Measurements from ENCODE around the gene CDYL2. TPM values are rescaled to one million over a fixed set of nuclear protein-coding genes. Genes with fewer than 3 reads are reported as not detected.

Gene CDYL2
- total RNA-seq, 5 donors from 2014 or later (not counting 1 experiment from before 2014, with no cell fraction given): 15.4 to 45.4 (median 32.1) TPM

DNA sequence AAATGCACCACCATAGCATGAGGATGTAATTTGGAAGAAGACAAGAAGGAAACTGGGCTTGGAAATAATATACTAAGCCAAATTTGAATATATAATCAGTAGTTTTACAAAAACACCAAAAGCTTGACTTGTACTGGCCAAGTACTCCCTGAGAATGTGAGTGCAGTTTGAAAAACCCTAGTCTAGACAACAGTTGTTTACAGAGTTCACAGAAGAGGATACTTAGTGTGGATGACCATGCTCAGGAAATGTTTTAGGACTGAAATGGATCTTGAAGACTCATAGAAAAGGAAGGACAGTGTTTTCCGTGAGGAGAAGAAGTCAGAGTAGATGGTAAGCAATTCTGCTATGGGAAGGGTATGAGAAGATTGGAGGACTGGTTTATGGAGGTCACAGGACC, 1.9 kb upstream of the CDYL2 start:
- no peaks in the 10 kb centered on the region for H3K36me3 Mint-ChIP-seq
- POLR2A ChIA-PET: no interaction called here
- Histone ChIP-seq H3K27ac (ENCODE audit: low read length) (no peak overlapping the region), H3K36me3 (ENCODE audit: control insufficient read depth in 2 of 2, extremely low read depth in 1 of 2, insufficient read depth in 1 of 2, low read length in 1 of 2) (no peaks in the 10 kb centered on the region), H3K4me1 (ENCODE audit: control insufficient read depth in 1 of 2, extremely low read depth in 1 of 2, insufficient read depth in 2 of 2, low read length in 2 of 2) (peaks cover 3 to 12% of the 10 kb centered on the region in 2 experiments), H3K4me3 (ENCODE audit: control insufficient read depth in 1 of 2, extremely low read depth in 1 of 2, low read length in 1 of 2) (no peak overlapping the region), H3K9me3 (no peaks in the 10 kb centered on the region), H3K27me3 (replicated peaks in 1 of 2; ENCODE audit: control insufficient read depth in 2 of 2, extremely low read depth in 1 of 2, insufficient read depth in 2 of 2, low read length in 1 of 2) (peaks cover 0 to 4% of the 10 kb centered on the region in 2 experiments)
- no peak for ATAC-seq (replicated peaks in 1 of 4)
- H3K9me3 Mint-ChIP-seq: peaks cover 0 to 5% (median 0%) of the 10 kb centered on the region in 3 donors
- peak overlapping the region; percentile 73 to 75 for H3K27ac Mint-ChIP-seq
- peak overlapping the region; percentile 2 to 50 (median 47) for H3K4me3 Mint-ChIP-seq
- H3K27me3 Mint-ChIP-seq: no peaks in the 10 kb centered on the region
- 100% methylated on average over 1 of the region's 1 CpG for WGBS (ENCODE audit: insufficient coverage)
- peaks cover 20 to 40% (median 30%) of the 10 kb centered on the region in 3 donors for H3K4me1 Mint-ChIP-seq
- DNase-seq: no peak
- CTCF ChIA-PET: interaction anchor here in 1 of 2 donors (0.6 kb wide), 1 partner anchor 21 kb away, joined by 3 read pairs; no protein-coding TSS in a partner anchor

DNA sequence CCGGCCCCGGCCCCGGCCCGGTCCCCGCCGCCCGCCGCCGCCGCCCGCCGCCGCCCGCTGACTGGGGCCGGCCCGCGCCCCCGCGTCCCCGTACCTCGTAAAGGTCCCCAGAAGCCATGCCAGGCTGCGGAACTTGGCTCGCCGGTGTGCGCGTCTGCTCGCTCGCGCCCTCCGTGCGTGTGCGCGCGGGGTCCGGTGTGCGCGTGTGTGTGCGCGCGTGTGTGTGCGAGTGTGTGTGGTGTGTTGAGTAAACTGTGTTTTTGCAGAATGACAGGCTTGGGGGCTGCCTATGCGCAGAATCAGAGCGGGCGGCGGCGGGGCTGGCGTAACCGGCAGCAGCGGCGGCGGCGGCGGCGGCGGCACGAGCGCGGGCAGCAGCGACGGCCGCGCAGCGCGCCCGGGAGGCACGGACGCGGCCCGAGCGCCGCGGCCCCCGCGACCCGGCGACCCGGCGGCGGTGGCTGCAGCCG, 307 bp downstream of the CDYL2 start:
- H3K4me3 ChIP-seq (ENCODE audit: control insufficient read depth in 1 of 2, extremely low read depth in 1 of 2, low read length in 1 of 2): peak overlapping the region; percentile 47 to 57

DNA sequence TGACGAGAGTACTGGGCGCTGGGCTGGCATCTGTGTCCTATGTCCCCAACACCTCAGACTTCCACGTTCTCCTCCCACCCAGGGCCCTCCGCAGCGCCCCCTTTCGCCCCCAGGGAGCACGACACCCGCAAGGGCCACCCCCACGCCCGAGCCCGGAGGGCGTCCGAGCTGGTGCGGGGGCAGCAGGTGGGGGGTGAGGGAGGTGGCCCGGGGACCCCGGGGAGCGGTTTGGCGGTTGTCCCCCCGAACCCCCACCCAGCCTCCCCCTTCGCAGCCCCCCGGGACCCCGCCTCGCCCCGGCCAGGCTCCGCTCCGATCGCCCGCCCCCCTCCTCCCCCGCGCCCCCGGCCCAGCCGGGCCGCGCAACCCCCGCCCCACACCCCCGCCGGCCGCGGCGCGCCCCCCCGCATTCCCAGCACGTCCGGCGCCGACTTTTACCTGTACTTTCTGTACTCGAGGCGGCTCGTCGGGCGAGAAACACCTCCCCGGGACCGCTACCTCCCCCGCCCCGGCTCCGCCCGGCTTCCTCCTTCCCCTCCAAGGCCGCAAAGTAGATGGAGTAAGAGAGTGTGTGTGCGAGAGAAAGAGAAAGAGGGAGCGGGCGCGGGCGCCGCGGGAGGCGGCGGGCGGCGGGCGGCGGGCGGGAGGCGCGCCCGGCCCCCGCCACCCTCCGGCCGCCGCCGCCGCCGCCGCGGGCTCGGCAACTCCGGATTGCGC, 901 bp downstream of the CDYL2 start:
- Histone ChIP-seq H3K27me3 (replicated peaks in 1 of 2; ENCODE audit: control insufficient read depth in 2 of 2, extremely low read depth in 1 of 2, insufficient read depth in 2 of 2, low read length in 1 of 2) (peaks cover 0 to 4% of the 10 kb centered on the region in 2 experiments), H3K27ac (ENCODE audit: low read length) (no peak overlapping the region), H3K4me1 (ENCODE audit: control insufficient read depth in 1 of 2, extremely low read depth in 1 of 2, insufficient read depth in 2 of 2, low read length in 2 of 2) (peaks cover 3 to 12% of the 10 kb centered on the region in 2 experiments), H3K36me3 (ENCODE audit: control insufficient read depth in 2 of 2, extremely low read depth in 1 of 2, insufficient read depth in 1 of 2, low read length in 1 of 2) (no peaks in the 10 kb centered on the region), H3K4me3 (ENCODE audit: control insufficient read depth in 1 of 2, extremely low read depth in 1 of 2, low read length in 1 of 2) (peak overlapping the region; percentile 38 to 57), H3K9me3 (no peaks in the 10 kb centered on the region)
- peaks cover 0 to 5% (median 0%) of the 10 kb centered on the region in 3 donors for H3K9me3 Mint-ChIP-seq
- peak; percentile 25 to 58 (median 30) for ATAC-seq (replicated peaks in 1 of 4)
- WGBS (ENCODE audit: insufficient coverage): 11% methylated on average over 21 of the region's 87 CpGs
- ChIA-PET CTCF (no interaction called here), POLR2A (no interaction called here)
- peak in 33 of 35 experiments; percentile 7 to 59 (median 30) for DNase-seq
- no peaks in the 10 kb centered on the region for H3K27me3 Mint-ChIP-seq
- H3K4me3 Mint-ChIP-seq: peak overlapping the region; percentile 86 to 92 (median 90)
- H3K36me3 Mint-ChIP-seq: no peaks in the 10 kb centered on the region
- peak overlapping the region; percentile 61 to 87 for H3K27ac Mint-ChIP-seq
- peaks cover 20 to 57% (median 41%) of the 10 kb centered on the region in 3 donors for H3K4me1 Mint-ChIP-seq

More for the DNA sequence above, 307 bp downstream of the CDYL2 start:
- Histone ChIP-seq H3K4me1 (ENCODE audit: control insufficient read depth in 1 of 2, extremely low read depth in 1 of 2, insufficient read depth in 2 of 2, low read length in 2 of 2) (peaks cover 3 to 12% of the 10 kb centered on the region in 2 experiments), H3K27ac (ENCODE audit: low read length) (no peak overlapping the region), H3K27me3 (replicated peaks in 1 of 2; ENCODE audit: control insufficient read depth in 2 of 2, extremely low read depth in 1 of 2, insufficient read depth in 2 of 2, low read length in 1 of 2) (peaks cover 0 to 4% of the 10 kb centered on the region in 2 experiments), H3K9me3 (no peaks in the 10 kb centered on the region), H3K36me3 (ENCODE audit: control insufficient read depth in 2 of 2, extremely low read depth in 1 of 2, insufficient read depth in 1 of 2, low read length in 1 of 2) (no peaks in the 10 kb centered on the region)
- Mint-ChIP-seq H3K27ac (peak overlapping the region; percentile 82 to 96), H3K4me3 (peak overlapping the region; percentile 86 to 97 (median 92)), H3K4me1 (peaks cover 20 to 57% (median 41%) of the 10 kb centered on the region in 3 donors), H3K27me3 (no peaks in the 10 kb centered on the region), H3K9me3 (peaks cover 0 to 5% (median 0%) of the 10 kb centered on the region in 3 donors), H3K36me3 (no peaks in the 10 kb centered on the region)
- DNase-seq (peak; percentile 13 to 72 (median 39)), ATAC-seq (replicated peaks in 1 of 4) (peak; percentile 54 to 69 (median 60))
- under 1% methylated on average over 80 of the region's 80 CpGs for WGBS (ENCODE audit: insufficient coverage)
- CTCF ChIA-PET: no interaction called here
- POLR2A ChIA-PET: no interaction called here

DNA sequence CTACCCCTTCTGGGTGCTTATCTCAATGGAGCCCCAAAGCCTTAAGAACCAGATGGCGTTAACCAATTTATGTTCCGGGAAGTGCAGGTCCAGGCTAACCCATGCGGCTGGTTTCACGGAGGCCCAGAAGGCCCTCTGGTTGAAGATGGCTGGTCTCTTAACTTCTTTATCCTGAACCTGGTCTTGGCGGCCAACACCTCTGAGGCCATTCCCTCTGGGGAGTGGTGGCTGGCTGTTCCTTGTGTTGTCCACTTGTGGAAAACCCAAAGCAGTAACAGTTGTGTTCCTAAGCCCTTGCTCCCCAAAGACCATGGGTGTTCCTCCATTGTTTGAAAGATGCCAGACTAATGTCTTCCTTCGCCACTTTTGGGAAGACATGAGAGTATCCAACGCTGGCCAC, 1.5 kb downstream of the CDYL2 start:
- Mint-ChIP-seq H3K4me1 (peaks cover 21 to 57% (median 41%) of the 10 kb centered on the region in 3 donors), H3K9me3 (peaks cover 0 to 5% (median 0%) of the 10 kb centered on the region in 3 donors), H3K4me3 (peak overlapping the region; percentile 70 to 86 (median 79)), H3K27ac (peak overlapping the region in 1 of 2 donors; percentile 61), H3K27me3 (no peaks in the 10 kb centered on the region), H3K36me3 (no peaks in the 10 kb centered on the region)
- ATAC-seq (replicated peaks in 1 of 4): no peak
- H3K36me3 ChIP-seq (ENCODE audit: control insufficient read depth in 2 of 2, extremely low read depth in 1 of 2, insufficient read depth in 1 of 2, low read length in 1 of 2): no peaks in the 10 kb centered on the region
- H3K4me3 ChIP-seq (ENCODE audit: control insufficient read depth in 1 of 2, extremely low read depth in 1 of 2, low read length in 1 of 2): peak overlapping the region; percentile 23 to 31
- H3K4me1 ChIP-seq (ENCODE audit: control insufficient read depth in 1 of 2, extremely low read depth in 1 of 2, insufficient read depth in 2 of 2, low read length in 2 of 2): peaks cover 3 to 12% of the 10 kb centered on the region in 2 experiments
- peaks cover 0 to 4% of the 10 kb centered on the region in 2 experiments for H3K27me3 ChIP-seq (replicated peaks in 1 of 2; ENCODE audit: control insufficient read depth in 2 of 2, extremely low read depth in 1 of 2, insufficient read depth in 2 of 2, low read length in 1 of 2)
- H3K27ac ChIP-seq (ENCODE audit: low read length): no peak overlapping the region
- H3K9me3 ChIP-seq: no peaks in the 10 kb centered on the region
- WGBS (ENCODE audit: insufficient coverage): 100% methylated on average over 7 of the region's 7 CpGs
- POLR2A ChIA-PET: no interaction called here
- CTCF ChIA-PET: interaction anchor here in 1 of 2 donors (0.6 to 1.0 kb wide), 2 partner anchors 9 to 32 kb away, joined by 3 to 5 read pairs; no protein-coding TSS in a partner anchor
- no peak for DNase-seq

DNA sequence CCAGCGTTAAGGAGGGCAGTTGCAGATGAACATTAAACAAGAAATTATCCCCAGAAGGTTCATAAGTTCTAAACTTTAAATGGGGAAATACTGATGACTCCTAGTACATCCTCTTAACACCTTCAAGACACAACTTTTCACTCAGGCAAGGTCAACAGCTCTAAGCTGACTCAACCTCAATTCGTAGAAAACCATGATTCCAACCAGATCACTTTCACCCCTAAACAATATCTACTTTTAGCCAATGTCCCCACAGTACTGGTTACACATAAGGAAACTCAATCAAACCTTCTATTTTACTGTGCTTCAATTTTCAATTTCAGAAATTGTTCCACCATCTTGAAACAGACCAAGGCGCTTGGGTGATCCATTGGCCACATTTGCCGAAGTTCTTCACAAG, 2.3 kb downstream of the CDYL2 start:
- no peaks in the 10 kb centered on the region for H3K9me3 ChIP-seq
- WGBS (ENCODE audit: insufficient coverage): 73% methylated on average over 2 of the region's 4 CpGs
- ChIA-PET POLR2A (no interaction called here), CTCF (interaction anchor here in 1 of 2 donors (1.0 kb wide), 1 partner anchor 10 kb away, joined by 3 read pairs; no protein-coding TSS in a partner anchor)
- H3K27ac ChIP-seq (ENCODE audit: low read length): no peak overlapping the region
- no peaks in the 10 kb centered on the region for H3K36me3 Mint-ChIP-seq
- DNase-seq (no peak), ATAC-seq (replicated peaks in 1 of 4) (no peak)
- no peak overlapping the region for H3K27ac Mint-ChIP-seq
- H3K9me3 Mint-ChIP-seq: peaks cover 0 to 10% (median 0%) of the 10 kb centered on the region in 3 donors
- H3K36me3 ChIP-seq (ENCODE audit: control insufficient read depth in 2 of 2, extremely low read depth in 1 of 2, insufficient read depth in 1 of 2, low read length in 1 of 2): no peaks in the 10 kb centered on the region
- no peaks in the 10 kb centered on the region for H3K27me3 Mint-ChIP-seq
- peaks cover 0 to 4% of the 10 kb centered on the region in 2 experiments for H3K27me3 ChIP-seq (replicated peaks in 1 of 2; ENCODE audit: control insufficient read depth in 2 of 2, extremely low read depth in 1 of 2, insufficient read depth in 2 of 2, low read length in 1 of 2)
- H3K4me1 Mint-ChIP-seq: peaks cover 28 to 55% (median 41%) of the 10 kb centered on the region in 3 donors
- no peak overlapping the region for H3K4me3 ChIP-seq (ENCODE audit: control insufficient read depth in 1 of 2, extremely low read depth in 1 of 2, low read length in 1 of 2)
- peaks cover 3 to 12% of the 10 kb centered on the region in 2 experiments for H3K4me1 ChIP-seq (ENCODE audit: control insufficient read depth in 1 of 2, extremely low read depth in 1 of 2, insufficient read depth in 2 of 2, low read length in 2 of 2)
- peak overlapping the region; percentile 70 to 86 (median 79) for H3K4me3 Mint-ChIP-seq

DNA sequence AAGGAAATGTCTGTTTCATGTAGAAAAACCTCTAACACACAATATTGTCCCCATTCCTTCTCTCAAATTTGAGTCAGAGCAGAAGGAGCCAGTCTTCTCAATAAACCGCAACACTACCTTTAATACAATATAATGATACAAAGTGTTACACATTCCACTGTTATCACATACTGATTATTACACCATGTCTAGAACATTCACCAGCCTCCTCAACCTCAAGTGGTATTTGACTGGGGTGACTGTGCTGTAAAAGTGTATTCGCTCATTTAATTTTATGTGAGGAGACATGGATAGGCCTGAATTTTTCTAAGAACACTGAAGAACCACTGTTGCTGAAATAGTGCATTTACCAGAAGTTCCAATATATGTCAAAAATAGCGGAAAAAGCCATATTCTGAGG, 10.3 kb downstream of the CDYL2 start:
- ChIA-PET CTCF (no interaction called here), POLR2A (no interaction called here)
- H3K36me3 Mint-ChIP-seq: peaks cover 14% of the 10 kb centered on the region
- H3K4me3 ChIP-seq (ENCODE audit: control insufficient read depth in 1 of 2, extremely low read depth in 1 of 2, low read length in 1 of 2): no peak overlapping the region
- H3K9me3 Mint-ChIP-seq: peaks cover 5 to 12% (median 6%) of the 10 kb centered on the region in 3 donors
- H3K27me3 Mint-ChIP-seq: no peaks in the 10 kb centered on the region
- no peak overlapping the region for H3K27ac Mint-ChIP-seq
- H3K36me3 ChIP-seq (ENCODE audit: control insufficient read depth in 2 of 2, extremely low read depth in 1 of 2, insufficient read depth in 1 of 2, low read length in 1 of 2): no peaks in the 10 kb centered on the region
- no peak overlapping the region for H3K27ac ChIP-seq (ENCODE audit: low read length)
- ATAC-seq (replicated peaks in 1 of 4) (no peak), DNase-seq (no peak)
- no peaks in the 10 kb centered on the region for H3K4me1 ChIP-seq (ENCODE audit: control insufficient read depth in 1 of 2, extremely low read depth in 1 of 2, insufficient read depth in 2 of 2, low read length in 2 of 2)
- peaks cover 4 to 18% (median 9%) of the 10 kb centered on the region in 3 donors for H3K4me1 Mint-ChIP-seq
- WGBS (ENCODE audit: insufficient coverage): 100% methylated on average over 1 of the region's 3 CpGs
- H3K9me3 ChIP-seq: no peaks in the 10 kb centered on the region
- no peaks in the 10 kb centered on the region for H3K27me3 ChIP-seq (replicated peaks in 1 of 2; ENCODE audit: control insufficient read depth in 2 of 2, extremely low read depth in 1 of 2, insufficient read depth in 2 of 2, low read length in 1 of 2)
- no peak overlapping the region for H3K4me3 Mint-ChIP-seq

All from T-cell (primary cell).